Left ventricle myocardium superior (tissue), 1 donor: ENCODE measurements around the gene PDE4B. TPM values are rescaled to one million over a fixed set of nuclear protein-coding genes. Genes with fewer than 3 reads are reported as not detected.

Experiments used
- ATAC-seq: fragments of 200-7000 bp; cut with Tn5 transposase; one replicate; pipeline ENCODE4 v1.9.1; 2020; ENCODE audit warnings: mild to moderate bottlenecking, moderate library complexity
- DNase-seq: peaks from one replicate; pipeline ENCODE4 v3.0.0-alpha.2; 2020
- intact Hi-C: fragments of 100-400 bp; cut with micrococcal nuclease; formaldehyde crosslinking; loops from one replicate; pipeline ENCODE4 v1.11.0; 2022
- total RNA-seq: library from RNA; stranded (reverse); fragmentation: NEBNext Ultra II Directional; extraction: Animal tissue kit (Norgen Biotek cat#: 25700); gene quantifications from one replicate; pipeline ENCODE4 v1.2.1, GENCODE V29; 2021
- donor health status: DM: no; HTN: yes; CAD: no; lungs with severe emphysema.

PDE4B gene
- total RNA-seq, 1 donor from 2014 or later: 19.4 TPM

GRCh38 chr1:66143651-66144050 lies 351.0 kb downstream of the PDE4B start:
- ATAC-seq (no peak), DNase-seq (no peak)
- intact Hi-C loops: no loop called here

DNA sequence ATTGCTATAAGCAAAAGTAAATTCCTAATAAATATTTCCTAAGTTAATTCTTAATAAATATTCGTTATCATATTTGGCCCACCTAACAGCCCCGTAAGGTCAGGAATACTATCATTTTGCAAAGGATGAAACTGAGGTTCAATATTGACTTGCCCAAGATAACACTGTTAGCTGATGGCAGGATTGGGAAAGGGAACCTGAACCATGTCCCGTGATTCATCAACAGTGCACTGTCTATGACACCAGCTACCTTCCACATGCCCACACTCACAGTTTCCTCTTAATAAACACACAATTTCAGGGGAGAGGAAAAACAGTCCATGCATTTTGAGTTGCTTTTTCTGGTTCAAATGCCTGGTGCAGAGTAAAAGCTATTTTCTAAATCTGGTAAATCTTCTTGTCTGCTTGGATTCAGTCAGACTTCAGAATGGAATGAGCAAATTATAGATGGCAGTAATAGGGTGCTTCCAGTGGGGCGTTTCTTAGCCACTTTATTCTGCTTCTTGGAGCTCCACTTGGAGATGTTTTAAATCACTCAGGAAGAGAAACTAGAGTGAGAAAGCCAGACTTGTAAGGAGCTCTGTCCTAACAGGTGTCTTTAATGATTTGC lies 354.6 kb downstream of the PDE4B start:
- ATAC-seq (no peak), DNase-seq (no peak)
- intact Hi-C loops: no loop called here

DNA sequence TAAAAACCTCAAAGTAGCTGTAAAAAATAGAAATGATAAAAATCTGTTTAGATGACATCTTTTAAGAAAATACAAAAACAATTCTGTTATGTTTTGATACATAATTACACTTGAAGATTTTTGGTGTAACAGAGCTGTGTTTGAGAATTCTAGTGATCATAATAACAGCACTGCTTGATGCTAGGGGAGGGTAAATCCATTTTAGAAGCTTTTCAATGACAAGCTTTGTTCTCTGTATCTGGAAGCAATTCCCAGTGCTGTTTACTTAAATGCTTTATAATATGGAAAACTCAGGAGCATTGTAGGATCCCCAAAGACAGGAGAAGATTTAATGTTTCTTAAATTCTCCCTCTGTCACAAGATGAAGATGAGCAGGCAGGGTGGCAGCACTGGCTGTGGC lies 359.3 kb downstream of the PDE4B start:
- no peak for ATAC-seq
- no peak for DNase-seq
- intact Hi-C loops: no loop called here

GRCh38 chr1:66154394-66154793 lies 361.7 kb downstream of the PDE4B start:
- ATAC-seq (no peak), DNase-seq (no peak)
- intact Hi-C loops: no loop called here

DNA sequence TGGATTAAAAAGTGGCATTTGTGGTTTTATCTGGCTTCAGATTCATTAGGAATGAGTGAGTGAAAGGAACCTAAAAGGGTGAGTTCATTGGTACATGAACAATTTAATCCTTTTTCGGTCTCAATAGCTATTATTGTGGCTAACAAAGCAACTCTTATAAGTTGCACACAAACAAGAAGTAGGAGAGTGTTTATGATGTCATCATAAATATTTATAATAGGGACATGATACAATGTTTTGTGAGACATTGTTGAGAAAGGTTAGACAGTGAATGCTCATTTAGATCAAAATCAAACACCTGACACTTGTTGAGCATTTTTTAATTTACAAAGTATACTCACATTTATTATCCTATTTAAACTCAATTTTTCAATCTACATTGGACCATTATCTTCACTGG lies 363.4 kb downstream of the PDE4B start:
- DNase-seq: no peak
- ATAC-seq: no peak
- intact Hi-C loops: no loop called here

- ATAC-seq: no peak
Measured at GRCh38 chr1:66159800-66160199, 367.1 kb downstream of the PDE4B start.

DNA sequence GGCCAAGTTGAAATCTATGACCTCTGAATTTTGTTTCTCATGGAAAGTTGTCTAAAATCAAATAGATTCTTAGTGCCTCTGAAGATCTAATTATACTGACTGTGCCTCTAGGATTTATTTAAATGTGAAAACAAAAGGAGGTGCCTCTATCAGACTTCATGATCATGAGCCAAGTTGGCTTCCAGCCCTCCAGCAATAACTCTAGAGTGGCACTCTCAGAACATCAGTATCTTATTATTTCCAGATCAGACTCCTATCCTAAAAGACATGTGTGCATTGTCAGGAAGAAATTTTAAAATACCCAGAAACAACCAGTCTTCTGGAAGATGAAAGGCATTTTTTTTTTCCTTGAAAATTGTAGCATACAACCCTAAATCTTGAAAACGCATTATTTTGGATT lies 368.0 kb downstream of the PDE4B start:
- no peak for ATAC-seq
- DNase-seq: no peak
- intact Hi-C loops: no loop called here

More at GRCh38 chr1:66159800-66160199, 367.1 kb downstream of the PDE4B start:
- no peak for DNase-seq
- intact Hi-C loops: no loop called here

DNA sequence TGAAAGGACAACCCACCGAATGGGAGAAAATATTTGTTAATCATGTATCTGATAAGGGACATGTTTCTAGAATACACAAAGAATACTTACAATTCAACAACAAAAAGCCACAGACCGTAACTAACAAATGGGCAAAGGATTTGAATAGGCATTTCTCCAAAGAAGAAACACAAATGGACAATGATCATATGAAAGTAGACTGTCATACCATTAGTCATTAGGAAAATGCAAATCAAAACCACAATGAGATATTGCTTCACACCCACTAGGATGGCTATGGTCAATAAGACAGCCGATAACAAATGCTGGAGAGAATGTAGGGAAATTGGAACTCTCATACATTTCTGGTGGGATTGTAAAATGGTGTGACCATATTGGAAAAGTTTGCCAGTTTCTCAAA lies 374.1 kb downstream of the PDE4B start:
- ATAC-seq: no peak
- intact Hi-C loops: no loop called here
- no peak for DNase-seq

GRCh38 chr1:66167267-66167666 lies 374.6 kb downstream of the PDE4B start:
- no peak for ATAC-seq
- intact Hi-C loops: no loop called here
- DNase-seq: no peak

DNA sequence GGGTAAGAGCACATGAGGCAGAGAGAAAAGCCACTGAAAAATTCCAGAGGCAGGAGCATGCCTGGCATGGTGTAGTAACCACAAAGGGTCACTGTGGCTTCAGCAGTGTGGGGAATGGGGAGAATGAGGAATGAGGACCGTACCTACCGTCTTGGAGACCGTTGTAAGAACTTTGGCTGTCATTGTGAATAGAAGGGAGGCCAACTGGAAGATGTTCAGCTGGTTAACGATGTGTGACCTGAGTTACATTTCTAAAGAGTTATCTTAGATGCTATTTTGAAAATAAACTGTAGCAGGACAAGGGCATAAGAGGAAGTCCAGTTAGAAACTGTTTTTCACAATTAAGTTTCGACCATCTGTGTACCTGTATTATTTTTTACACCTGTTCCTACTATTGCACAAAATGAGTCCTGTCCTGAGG lies 375.8 kb downstream of the PDE4B start:
- no peak for DNase-seq
- ATAC-seq: no peak
- intact Hi-C loops: no loop called here

DNA sequence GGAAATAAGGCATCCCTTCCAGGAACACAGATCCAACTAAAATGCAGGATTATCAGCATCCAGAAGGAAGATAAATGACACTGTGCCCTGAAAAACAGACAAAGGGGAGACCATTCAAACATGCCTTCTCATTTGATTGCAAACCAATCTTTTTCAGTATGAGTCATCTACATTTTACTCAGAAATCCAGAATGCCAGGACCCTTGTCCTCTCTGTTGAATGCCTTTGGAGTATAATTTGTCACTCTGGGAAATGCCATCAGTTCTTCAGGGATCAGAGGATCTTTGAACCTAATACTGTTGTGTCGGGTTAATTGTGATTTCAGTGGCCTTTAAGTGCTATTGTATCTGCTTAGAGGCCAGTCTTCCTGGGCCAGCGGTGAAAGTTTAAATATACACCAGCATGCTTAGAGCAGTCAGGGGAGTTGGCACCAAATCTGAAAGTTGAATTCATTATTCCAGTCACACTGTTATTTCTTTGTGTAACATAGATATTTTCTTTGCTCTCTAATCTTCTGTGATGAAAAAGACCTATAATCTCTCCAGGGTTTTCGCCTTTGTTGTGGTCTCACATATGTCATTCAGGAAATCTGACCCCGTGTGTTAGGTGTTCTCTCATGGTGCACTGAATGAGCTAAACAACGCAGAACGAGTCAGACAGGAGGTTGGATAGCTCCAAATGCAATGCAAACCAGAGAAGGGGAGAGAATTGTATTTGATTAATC lies 376.4 kb downstream of the PDE4B start:
- ATAC-seq (no peak), DNase-seq (no peak)
- intact Hi-C loops: no loop called here

DNA sequence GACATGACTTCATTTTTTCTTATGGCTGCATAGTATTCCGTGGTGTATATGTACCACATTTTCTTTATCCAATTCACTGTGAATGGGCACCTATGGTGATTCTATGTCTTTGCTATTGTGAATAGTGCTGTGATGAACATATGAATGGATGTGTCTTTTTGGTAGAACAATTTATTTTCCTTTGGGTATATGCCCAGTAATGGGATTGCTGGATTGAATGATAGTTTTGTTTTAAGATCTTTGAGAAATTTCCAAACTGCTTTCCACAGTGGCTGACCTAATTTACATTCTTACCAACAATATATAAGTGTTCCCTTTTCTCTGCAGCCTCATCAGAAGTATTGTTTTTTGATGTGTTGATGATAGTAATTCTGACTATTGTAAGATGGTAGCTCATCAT lies 379.6 kb downstream of the PDE4B start:
- no peak for ATAC-seq
- intact Hi-C loops: no loop called here
- no peak for DNase-seq

DNA sequence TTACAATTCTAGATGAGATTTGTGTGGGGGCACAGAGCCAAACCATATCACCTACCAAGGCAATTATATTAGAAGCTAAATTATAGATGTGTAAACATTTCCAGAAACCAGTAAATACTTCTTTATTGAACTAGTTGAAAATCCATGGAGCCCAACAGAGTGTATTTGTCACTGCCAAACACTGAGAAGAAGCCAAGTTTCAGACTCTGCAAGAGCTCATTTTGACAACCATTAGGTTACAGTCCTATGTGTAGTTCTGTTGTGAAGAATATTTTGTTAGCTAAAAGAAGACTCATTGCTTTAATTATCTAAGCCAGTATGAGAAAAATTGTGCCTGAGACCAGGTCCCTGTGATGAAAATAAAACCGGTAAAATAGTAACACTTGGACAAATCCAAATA lies 382.4 kb downstream of the PDE4B start:
- ATAC-seq: no peak
- no peak for DNase-seq
- intact Hi-C loops: no loop called here

- intact Hi-C loops: no loop called here
- DNase-seq (no peak), ATAC-seq (no peak)
Measured at GRCh38 chr1:66175581-66175980, 382.9 kb downstream of the PDE4B start.

DNA sequence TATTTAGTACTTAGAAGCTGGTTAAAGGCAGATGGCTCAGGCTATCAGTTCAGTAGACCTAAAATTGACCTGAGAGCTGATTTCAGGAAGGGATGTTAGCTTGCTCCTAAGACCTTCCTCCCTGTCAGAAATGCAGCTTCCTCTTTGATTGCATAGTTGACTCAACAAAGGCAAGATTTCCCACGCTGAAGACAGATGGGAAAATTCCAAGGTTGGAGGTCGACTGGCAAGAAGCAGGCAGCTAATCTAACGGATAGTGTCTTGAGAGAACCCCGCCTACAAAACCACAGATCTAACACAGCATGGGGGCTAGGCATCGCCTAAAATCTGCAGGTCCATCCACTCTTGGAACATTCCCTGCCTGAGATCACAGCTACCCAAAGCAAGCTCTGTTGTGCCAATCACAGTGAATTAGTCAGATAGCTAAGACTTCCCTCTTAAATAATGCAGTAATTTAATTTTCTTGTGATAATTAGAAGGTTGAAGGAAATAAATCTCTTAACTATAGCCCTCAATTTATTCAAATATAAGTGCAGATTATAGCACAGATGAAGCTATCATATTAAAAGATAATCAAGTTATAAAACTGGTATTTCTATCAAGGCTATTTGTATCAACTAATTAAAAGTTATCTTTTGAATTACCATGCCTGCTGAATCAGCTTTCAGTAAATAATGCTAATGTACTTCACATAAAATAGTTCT lies 383.5 kb downstream of the PDE4B start:
- intact Hi-C loops: no loop called here
- DNase-seq: no peak
- ATAC-seq: no peak

DNA sequence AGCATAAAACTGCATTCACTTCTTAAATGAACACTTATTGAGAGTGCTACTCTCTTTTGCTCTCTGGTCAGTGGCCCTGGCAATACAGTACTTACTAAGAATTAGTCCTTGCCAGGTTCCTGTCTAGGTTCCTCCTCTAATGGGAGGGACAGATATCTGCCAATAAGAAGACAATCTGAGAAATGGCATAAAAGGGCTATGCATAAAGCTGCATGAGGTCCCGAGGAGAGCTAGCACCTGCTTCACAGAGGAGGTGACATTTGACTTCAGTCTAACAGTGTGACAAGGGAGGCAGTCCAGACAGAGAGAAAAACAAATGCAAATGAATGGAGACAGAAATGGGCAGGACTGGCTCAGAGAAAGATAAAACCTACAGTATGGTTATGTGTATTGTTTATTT lies 384.1 kb downstream of the PDE4B start:
- DNase-seq (no peak), ATAC-seq (no peak)
- intact Hi-C loops: no loop called here

DNA sequence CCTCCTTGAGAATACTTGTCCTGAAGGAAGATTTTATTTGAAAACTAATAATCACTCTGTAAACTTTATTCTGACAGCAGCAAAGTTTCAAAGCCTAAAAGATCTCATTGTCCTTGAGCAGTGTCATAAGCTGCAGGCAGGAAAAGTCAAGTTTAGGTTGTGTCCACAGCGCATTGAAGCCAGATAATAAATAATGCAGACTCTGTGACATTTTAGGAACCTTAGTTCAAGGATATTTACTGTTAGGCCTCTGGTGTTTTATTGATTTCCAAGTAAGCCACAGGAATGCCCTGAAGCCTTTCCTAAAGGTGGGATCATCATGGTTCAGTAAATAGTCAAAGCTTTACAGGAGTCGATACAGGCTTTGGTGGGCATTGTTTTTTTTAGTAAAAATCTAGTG lies 384.8 kb downstream of the PDE4B start:
- no peak for ATAC-seq
- no peak for DNase-seq

GRCh38 chr1:66182026-66182425 lies 389.3 kb downstream of the PDE4B start:
- intact Hi-C loops: no loop called here
- DNase-seq: no peak
- no peak for ATAC-seq

More for the DNA sequence above, 384.8 kb downstream of the PDE4B start:
- intact Hi-C loops: no loop called here

- DNase-seq: no peak
- intact Hi-C loops: no loop called here
- peak; percentile 79 for ATAC-seq
Measured at GRCh38 chr1:66182551-66183178, 390.0 kb downstream of the PDE4B start.

- intact Hi-C loops: no loop called here
- ATAC-seq: no peak
- no peak for DNase-seq
Measured at GRCh38 chr1:66183400-66183799, 390.7 kb downstream of the PDE4B start.
